ENCODE data around the gene DOK6.
"Not testable (repeated sequence)": the region's sequence is repeated elsewhere in the genome, so short reads cannot be mapped to it uniquely, and the experiment has no call there.

The DOK6 gene

GRCh38 chr18:69878213-69878933 is 477.7 kb downstream of the DOK6 start:
- DNase-seq, result no peak

GRCh38 chr18:69879051-69879450 is 478.4 kb downstream of the DOK6 start:
- DNase-seq, result not testable (repeated sequence)

GRCh38 chr18:69880083-69880482 is 479.4 kb downstream of the DOK6 start:
- DNase-seq, result no peak

GRCh38 chr18:69882965-69883668 is 482.4 kb downstream of the DOK6 start:
- DNase-seq, result no peak

GRCh38 chr18:69883781-69884180 is 483.1 kb downstream of the DOK6 start:
- no peak for DNase-seq

- DNase-seq, result no peak
Measured at GRCh38 chr18:69885355-69885754, 484.7 kb downstream of the DOK6 start.

GRCh38 chr18:69885841-69886531 is 485.3 kb downstream of the DOK6 start:
- no peak for DNase-seq

GRCh38 chr18:69887256-69887655 is 486.6 kb downstream of the DOK6 start:
- no peak for DNase-seq

- no peak for DNase-seq
Measured at GRCh38 chr18:69889009-69889408, 488.3 kb downstream of the DOK6 start.

GRCh38 chr18:69890558-69890957 is 489.9 kb downstream of the DOK6 start:
- no peak for DNase-seq

- DNase-seq, result no peak
Measured at GRCh38 chr18:69894467-69894866, 493.8 kb downstream of the DOK6 start.

- no peak for DNase-seq
Measured at GRCh38 chr18:69895066-69896047, 494.7 kb downstream of the DOK6 start.

GRCh38 chr18:69897397-69898108 is 496.9 kb downstream of the DOK6 start:
- DNase-seq, result no peak

- no peak for DNase-seq
Measured at GRCh38 chr18:69898241-69898861, 497.7 kb downstream of the DOK6 start.
